ENCODE data around the gene FRMD1.

The FRMD1 gene

DNA sequence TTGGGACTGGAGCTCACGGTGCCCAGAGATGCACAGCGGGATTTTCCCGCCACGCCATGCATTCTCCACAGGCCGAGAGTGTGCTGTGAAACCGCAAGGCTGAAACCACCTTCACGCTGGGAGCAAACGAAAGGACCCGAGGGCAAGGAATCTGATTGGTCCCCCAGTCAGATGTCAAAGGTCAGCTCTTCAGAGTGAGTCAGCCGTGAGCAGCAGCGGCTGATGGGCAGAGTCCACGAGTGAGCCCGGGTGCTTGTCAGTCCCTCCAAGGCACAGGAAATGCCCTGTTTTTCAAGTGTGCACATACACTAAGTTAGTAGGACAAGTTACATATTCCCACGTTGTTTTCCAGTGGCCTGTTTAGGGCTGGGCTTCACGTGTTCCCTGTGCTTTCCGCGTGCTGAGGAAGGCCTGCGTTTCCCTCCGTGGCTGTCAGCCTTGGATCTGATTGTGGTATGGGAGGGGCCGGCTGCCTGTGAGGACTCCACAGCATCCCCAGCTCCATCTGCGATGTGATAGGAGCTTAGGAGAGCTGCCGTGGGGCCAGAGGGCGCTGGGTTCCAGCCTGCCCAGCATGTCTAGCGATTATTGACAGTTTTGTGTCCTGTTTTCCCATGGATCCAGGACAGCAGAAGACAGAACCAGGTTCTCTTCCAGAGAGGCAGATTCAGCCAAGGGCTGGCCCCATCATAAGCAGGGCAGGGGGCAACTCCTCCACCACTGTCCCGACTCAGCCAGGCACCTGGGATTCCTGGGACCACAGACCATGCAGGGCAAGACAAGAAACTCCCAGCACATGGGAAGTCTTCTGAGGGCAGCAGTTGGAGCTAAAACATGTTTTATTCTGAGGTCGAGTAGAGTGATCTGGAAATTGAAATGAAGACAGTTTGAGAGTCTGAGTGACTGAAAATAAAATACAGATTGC is 38.2 kb upstream of the FRMD1 start:
- Mint-ChIP-seq H3K9me3 (peaks cover 7% of the 10 kb centered on the region in 2 donors), H3K4me3 (no peak overlapping the region), H3K27me3 (no peaks in the 10 kb centered on the region), H3K4me1 (no peaks in the 10 kb centered on the region), H3K27ac (no peak overlapping the region)
- DNase-seq (no peak), ATAC-seq (no peak)

DNA sequence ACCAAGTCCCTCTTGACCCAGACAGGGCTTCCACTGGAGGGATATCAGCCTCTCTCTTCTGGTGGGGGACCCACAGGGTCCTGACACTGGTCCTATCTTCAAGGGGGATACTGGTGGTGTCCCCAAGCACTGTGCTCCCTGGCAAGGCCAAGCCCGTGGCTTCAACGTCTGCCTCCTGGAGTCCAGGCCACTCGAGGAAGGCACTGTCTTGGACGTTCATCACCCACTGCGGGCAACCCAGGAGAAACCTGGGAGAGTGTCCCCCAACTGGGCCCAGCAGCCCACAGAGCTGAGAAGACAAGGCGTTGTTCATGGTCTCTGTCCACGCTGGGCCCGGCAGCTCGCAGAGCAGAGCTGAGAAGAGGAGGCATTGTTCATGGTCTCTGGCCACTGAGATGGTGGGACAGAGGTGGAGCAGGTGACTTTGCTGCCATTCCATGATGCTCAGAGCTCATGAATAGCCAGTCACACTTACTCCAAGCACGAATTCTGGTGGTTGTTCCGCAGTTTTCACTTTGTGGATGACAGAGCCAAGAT is 37.5 kb upstream of the FRMD1 start:
- peaks cover 7% of the 10 kb centered on the region in 2 donors for H3K9me3 Mint-ChIP-seq

DNA sequence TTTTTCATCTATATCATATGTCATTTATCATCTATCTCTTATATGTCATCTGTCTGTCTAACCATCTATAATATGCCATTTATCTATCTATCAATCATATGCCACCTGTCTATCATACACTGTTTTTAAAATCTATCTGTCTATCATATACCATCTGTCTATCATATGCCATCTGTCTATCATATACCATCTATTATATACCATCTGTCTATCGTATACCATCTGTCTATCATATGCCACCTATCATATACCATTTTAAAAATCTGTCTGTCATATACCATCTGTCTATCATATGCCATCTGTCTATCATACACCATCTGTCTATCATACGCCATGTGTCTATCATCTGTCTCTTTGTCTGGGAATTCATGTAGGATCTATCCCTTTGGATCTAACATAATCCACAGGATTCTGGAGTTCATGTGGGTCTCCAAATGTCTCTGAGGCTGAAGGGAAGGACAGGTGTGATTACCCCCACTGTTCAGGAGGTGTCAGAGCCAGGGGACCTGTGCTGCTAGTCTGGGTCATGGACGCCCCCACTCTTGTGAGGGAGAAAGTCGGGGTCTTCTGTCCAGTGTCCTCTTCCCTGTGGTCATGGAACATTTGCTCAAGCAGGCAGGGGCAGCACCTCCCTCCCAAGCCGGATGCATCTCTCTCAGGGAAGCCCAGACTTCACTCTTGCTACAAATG is 36.9 kb upstream of the FRMD1 start:
- Mint-ChIP-seq H3K27ac (no peak overlapping the region), H3K9me3 (peaks cover 7% of the 10 kb centered on the region in 2 donors), H3K4me3 (no peak overlapping the region), H3K27me3 (peaks cover 11% of the 10 kb centered on the region), H3K4me1 (no peaks in the 10 kb centered on the region)
- ATAC-seq (no peak), DNase-seq (no peak)

More for the DNA sequence above, 37.5 kb upstream of the FRMD1 start:
- Mint-ChIP-seq H3K27me3 (peaks cover 5% of the 10 kb centered on the region), H3K4me1 (no peaks in the 10 kb centered on the region), H3K4me3 (no peak overlapping the region), H3K27ac (no peak overlapping the region)
- DNase-seq (no peak), ATAC-seq (no peak)

DNA sequence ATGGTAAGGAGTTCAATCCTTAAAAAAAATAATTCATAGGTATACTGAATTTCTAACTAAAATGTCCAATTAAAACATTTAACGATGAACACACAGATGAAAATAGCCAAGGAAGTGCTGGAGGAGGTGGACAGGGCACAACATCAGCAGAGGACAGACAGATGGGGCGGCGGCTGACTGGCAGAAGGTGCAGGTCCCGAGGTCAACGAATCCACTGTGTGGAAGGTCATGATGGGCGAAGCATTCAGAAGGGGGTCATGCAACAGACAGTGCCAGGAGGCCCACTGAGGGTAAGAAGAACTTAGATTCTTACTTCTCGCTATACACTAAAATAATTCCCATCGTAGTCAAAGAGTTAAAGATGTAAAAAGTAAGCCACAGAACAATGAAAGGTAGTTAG is 34.2 kb upstream of the FRMD1 start:
- H3K9me3 Mint-ChIP-seq: peaks cover 7% of the 10 kb centered on the region in 2 donors
- peaks cover 13% of the 10 kb centered on the region for H3K27me3 Mint-ChIP-seq
- no peak overlapping the region for H3K4me3 Mint-ChIP-seq
- DNase-seq (no peak), ATAC-seq (no peak)
- H3K4me1 Mint-ChIP-seq: no peaks in the 10 kb centered on the region
- no peak overlapping the region for H3K27ac Mint-ChIP-seq

DNA sequence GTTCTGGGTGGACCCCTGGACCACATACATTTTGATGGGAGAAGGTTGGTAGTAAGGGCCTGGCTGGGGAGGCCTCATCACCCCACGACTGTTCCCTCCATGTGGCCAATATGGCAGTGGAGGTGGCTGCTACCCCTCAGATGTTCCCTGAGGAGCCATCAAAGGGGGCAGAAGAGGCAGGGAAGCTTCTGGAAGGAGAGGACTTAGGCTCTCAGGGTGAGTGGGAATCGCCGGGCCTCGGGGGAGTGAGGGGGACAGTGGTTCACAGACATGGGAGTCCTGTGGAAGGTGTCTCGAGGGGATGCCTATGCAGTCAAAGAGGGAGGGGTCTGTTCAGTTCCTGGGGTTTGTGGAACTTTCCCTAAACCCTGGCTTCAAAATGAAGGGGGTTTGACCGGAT is 32.9 kb upstream of the FRMD1 start:
- ATAC-seq: no peak
- no peaks in the 10 kb centered on the region for H3K4me1 Mint-ChIP-seq
- no peak overlapping the region for H3K4me3 Mint-ChIP-seq
- no peak for DNase-seq
- H3K27me3 Mint-ChIP-seq: peaks cover 13% of the 10 kb centered on the region
- H3K27ac Mint-ChIP-seq: peak overlapping the region in 1 of 2 donors; percentile 22
- H3K9me3 Mint-ChIP-seq: peaks cover 7% of the 10 kb centered on the region in 2 donors

DNA sequence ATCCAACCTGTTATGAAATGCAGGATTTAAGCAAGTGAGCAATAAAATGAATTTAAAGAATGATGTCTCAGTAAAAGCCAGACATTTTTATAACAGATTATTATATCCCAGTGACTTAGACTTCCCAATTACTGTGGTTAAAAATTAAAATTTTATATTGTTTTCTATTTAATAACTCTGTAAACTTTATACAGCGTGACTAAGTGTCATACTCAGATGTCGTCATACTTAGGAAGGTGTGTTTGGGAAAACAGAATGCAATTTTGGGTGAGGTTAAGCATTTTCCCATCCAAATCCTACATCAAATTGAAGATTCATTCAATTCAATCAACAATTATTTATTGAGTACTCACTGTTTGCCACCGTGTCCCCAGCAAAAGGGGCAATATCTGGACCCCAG is 31.4 kb upstream of the FRMD1 start:
- Mint-ChIP-seq H3K4me1 (no peaks in the 10 kb centered on the region), H3K27me3 (peaks cover 23% of the 10 kb centered on the region), H3K9me3 (peaks cover 2 to 3% of the 10 kb centered on the region in 2 donors), H3K27ac (no peak overlapping the region), H3K4me3 (no peak overlapping the region)
- ATAC-seq (no peak), DNase-seq (no peak)

DNA sequence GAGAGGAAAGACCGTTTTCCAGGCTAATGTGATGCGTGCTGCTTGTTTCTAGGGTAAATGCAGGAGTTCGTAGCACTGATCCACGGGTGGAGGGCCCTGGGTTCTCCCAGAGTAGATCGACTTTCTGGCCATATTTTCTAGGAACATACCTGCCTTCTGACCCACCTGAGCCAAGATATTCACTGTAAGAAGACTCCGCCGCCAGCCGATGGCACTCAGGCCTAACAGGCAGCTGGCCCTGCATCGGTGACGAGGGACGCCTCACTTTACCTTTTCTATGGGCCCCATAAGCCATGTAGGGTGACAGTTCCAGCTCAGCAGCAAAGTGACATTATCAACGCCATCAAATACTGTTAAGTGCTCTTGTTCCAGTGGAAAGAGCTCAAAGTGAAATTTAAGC is 30.2 kb upstream of the FRMD1 start:
- Mint-ChIP-seq H3K27me3 (peaks cover 36% of the 10 kb centered on the region), H3K27ac (no peak overlapping the region), H3K9me3 (no peaks in the 10 kb centered on the region), H3K4me1 (no peaks in the 10 kb centered on the region), H3K4me3 (no peak overlapping the region)
- ATAC-seq: no peak
- DNase-seq: no peak

DNA sequence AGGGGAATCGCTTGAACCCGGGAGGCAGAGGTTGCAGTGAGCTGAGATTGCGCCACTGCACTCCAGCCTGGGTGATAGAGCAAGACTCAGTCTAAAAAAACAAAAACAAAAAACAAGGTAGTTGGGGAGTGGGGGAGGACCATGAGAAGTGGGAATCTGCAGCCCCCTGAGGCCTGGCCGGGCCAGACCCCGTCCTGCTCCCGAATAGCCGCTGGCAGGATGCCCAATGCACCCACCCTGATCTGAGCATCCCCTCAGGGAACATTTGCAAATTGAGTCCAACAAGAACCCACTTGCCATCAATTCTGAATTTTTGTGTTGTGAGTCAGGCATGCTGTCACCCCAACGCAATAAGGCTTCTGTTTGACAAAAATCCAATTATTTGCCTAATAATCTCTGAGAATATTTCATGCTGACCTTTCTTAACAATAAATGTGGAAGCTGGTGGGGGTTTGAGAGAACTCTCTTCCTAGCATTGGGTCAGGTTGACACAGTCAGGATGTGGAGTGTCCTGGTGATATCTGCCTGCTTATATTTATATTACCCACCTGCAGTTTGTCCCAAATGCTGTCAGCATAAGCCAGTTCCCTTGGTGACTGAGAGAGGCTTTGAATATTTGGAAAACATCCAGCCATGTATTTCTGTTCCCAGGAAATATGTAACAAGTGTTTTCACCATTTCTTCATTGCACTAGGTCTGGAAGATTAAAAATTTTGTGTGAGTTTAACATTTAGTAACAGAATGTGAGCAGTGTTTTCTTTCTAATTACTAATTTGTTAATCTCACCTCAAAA is 28.4 kb upstream of the FRMD1 start:
- H3K4me1 Mint-ChIP-seq: no peaks in the 10 kb centered on the region
- ATAC-seq: no peak
- no peak overlapping the region for H3K4me3 Mint-ChIP-seq
- H3K27me3 Mint-ChIP-seq: peaks cover 54% of the 10 kb centered on the region
- H3K9me3 Mint-ChIP-seq: no peaks in the 10 kb centered on the region
- DNase-seq: no peak
- H3K27ac Mint-ChIP-seq: no peak overlapping the region

DNA sequence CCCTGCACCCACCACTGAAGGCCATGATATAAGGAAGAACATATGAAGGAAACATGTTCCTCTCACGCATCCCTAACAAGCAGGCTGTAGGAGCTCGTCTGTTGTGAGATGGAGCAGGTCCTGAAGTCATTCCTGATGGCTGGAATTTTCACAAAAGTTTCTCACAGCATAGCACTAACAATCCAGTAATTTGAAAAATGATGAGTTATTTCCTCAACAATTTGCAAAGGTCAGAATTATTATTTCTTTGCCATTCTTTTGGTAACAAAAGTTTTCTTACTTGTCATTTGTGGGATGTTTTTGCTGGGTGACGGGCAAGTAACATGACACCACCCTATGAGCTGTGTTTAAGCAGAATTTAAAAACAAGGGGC is 27.6 kb upstream of the FRMD1 start:
- ATAC-seq (no peak), DNase-seq (no peak)
- Mint-ChIP-seq H3K4me3 (no peak overlapping the region), H3K9me3 (no peaks in the 10 kb centered on the region), H3K4me1 (no peaks in the 10 kb centered on the region), H3K27me3 (peaks cover 57% of the 10 kb centered on the region), H3K27ac (no peak overlapping the region)

DNA sequence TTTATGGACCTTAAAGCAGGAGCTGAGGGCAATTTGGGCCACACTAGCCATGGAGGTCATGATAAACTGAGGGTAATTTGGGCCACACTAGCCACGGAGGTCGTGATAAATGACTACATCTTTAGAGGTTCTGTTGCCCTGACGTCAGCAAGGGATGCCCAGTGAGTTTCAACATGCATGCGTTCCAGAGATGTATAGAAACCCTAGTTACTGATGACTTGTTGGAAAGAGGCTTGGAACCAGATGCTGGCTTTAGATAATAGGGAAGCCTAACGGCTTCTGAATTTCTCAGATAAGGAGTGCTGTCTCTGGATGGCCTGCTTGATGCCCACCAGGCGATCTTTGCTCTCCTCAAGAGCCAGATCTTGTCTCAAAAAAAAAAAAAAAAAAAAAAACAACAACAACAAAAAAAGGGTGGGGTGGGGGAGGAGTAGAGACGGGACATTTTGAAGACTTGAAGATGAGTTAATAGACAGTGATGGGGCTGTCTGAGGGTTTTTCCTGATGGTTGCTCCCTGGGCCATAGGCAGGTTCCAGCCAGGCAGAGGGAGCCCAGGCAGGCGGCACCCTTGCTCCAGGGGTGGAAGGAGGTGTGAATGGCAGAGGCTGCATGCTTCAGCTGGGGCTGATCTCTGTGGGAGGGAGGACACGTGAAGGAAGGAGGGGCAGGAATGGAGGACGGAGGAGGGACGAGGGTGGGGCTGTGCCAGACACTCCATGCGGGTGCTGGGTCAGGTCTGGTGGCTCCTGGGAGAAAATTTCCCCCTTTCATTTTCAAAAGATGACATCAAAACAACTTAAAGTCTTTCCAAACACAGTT is 27.0 kb upstream of the FRMD1 start:
- ATAC-seq (no peak), DNase-seq (no peak)
- Mint-ChIP-seq H3K4me1 (no peaks in the 10 kb centered on the region), H3K4me3 (no peak overlapping the region), H3K27me3 (peaks cover 54% of the 10 kb centered on the region), H3K27ac (no peak overlapping the region), H3K9me3 (no peaks in the 10 kb centered on the region)

DNA sequence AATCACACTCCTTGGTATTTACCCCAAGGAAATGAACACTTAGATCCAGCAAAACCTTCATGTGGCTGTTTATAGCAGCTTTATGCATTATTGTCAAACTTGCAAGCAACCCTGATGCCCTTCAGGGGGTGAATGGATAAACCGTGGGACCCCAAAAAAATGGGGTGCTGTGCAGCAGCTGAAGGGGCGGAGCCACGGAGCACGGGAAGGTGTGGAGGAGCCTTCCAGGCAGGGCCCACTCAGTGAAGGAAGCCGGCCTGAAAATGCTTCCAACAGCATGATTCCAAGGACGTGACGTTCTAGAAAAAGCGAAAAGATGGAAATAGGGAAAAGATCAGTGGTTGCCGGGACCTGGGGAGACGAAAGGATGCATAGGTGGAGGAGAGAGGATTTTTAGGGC is 25.6 kb upstream of the FRMD1 start:
- H3K9me3 Mint-ChIP-seq: no peaks in the 10 kb centered on the region
- ATAC-seq (no peak), DNase-seq (no peak)
- no peak overlapping the region for H3K4me3 Mint-ChIP-seq
- no peak overlapping the region for H3K27ac Mint-ChIP-seq
- H3K27me3 Mint-ChIP-seq: peaks cover 62% of the 10 kb centered on the region
- no peaks in the 10 kb centered on the region for H3K4me1 Mint-ChIP-seq

DNA sequence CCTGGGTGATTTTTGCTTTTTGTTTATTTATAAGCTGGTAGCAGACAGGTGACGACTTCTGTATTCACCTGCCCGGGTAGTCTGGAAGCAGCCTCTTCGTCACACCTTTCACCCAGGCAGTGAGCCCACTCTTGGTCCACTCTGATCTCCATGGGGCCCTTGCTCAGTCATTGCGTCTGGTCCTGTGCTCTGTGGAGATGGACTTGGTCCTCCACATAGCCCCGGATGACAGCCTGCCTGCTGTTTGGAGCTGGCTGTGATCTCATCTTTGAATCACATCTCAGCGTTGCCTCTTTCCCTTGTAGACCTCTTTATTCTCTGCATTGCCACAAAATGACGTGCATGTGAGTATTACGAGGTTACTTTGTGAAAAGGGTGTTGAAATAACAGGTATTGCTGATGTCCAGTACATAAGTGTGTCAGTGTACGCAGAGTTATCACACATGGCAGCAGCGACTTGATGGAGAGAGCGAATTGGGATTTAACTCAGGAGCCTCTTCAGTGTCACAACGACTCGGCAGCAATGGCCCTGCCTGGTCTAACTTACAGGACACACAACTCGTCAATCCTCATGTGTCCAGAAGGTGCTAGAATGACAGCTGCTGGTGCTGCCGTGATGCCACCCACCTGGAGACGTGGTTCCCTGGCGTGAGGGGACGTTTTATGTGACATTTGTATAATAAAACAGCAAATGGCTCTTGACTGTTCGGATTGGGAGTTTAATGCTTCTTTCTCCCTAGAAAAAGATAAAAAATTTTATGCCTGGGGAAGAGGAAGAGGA is 24.2 kb upstream of the FRMD1 start:
- Mint-ChIP-seq H3K4me1 (no peaks in the 10 kb centered on the region), H3K27ac (no peak overlapping the region)
- DNase-seq: no peak

DNA sequence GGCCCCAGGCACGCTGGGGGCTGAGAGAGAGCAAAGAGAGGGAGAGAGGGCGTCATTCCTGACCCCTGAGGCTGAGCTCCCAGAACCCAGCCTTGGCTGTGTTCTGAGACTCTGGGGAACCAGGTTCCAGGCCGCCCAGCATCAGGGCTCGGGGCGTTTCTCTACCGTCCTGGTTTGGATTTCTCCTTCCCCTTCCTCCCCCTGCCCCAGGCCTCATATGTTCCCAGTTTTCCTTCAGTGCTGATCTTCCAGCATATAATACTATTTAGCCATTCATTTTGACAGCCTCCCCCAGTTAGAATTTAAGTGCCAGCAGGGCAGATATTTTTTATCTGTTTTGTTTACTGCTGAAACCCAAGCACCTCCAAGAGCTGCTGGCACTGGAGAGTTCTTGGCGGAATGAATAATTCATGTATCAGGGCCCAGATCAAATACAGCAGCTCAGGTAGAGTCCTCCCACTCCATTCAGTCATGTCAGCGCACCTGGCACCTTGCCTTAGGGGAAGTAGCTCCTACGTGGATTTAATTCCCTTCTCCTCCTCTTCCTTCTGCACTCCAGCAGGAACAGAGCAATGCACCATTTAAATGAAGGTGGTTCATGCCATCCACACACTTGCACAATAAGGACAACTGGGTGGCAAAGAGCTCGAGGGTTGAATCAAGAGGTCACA is 23.4 kb upstream of the FRMD1 start:
- ATAC-seq: no peak
- H3K27ac Mint-ChIP-seq: no peak overlapping the region
- peaks cover 83% of the 10 kb centered on the region for H3K27me3 Mint-ChIP-seq
- H3K9me3 Mint-ChIP-seq: no peaks in the 10 kb centered on the region
- H3K4me1 Mint-ChIP-seq: no peaks in the 10 kb centered on the region
- DNase-seq: no peak
- H3K4me3 Mint-ChIP-seq: no peak overlapping the region

More for the DNA sequence above, 24.2 kb upstream of the FRMD1 start:
- H3K4me3 Mint-ChIP-seq: no peak overlapping the region
- ATAC-seq: no peak
- H3K9me3 Mint-ChIP-seq: no peaks in the 10 kb centered on the region
- peaks cover 75% of the 10 kb centered on the region for H3K27me3 Mint-ChIP-seq

Measured in stimulated activated naive CD8-positive, alpha-beta T cell treated with anti-CD3 and anti-CD28 coated beads, Interleukin-15, amount 100 ng/mL, for 72 hours (primary cell).